Left hindlimb (tissue), 1 donor: ENCODE data around the gene GABBR2.

ENCODE experiments used
- DNase-seq: peaks from one replicate; pipeline ENCODE4 v3.0.0-alpha.2; 2018

GABBR2 gene

GRCh38 chr9:98565152-98566135 lies 143.3 kb downstream of the GABBR2 start:
- DNase-seq: no peak

- DNase-seq: no peak
These were observed 144.0 kb downstream of the GABBR2 start for GRCh38 chr9:98564714-98565113.

DNA sequence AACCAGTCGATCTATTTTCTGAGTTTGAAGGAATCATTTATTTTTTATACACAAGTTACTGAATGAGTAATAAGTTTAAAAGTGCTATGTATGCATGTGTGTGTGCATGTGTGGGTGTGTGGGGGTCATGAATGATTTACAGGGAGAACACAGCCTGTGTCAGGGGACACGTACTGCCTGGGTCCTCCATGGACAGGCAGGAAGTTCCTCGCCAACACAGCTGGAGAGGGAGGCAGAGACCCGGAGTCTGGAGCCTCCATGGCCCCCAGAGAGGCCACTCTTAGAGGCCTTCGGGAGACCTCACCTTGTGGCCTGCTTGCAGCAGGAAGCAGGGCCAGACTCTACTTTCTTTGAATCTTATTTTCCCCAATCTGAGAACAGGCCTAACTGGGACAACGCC lies 144.7 kb downstream of the GABBR2 start:
- no peak for DNase-seq

- no peak for DNase-seq
These were observed 145.4 kb downstream of the GABBR2 start for GRCh38 chr9:98563212-98563907.

- DNase-seq: no peak
These were observed 149.2 kb downstream of the GABBR2 start for GRCh38 chr9:98559561-98559960.

DNA sequence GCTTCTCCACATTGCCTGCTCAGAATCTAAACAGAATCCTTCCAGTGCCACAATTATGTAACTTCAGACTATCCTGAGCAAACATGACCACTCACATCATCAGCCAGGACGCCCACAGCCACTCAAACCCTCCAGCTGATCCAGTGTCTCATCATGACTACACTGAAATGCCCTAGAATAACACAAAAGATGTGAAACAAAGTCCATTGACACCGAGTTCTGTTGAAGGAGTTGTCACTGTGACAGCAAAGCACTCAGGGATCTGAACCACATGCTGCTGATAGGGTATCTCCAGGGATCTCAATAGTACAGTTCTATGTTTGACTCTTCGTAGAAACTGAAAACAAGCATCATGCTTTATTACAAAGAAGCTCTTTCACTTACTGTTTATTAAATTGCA lies 150.2 kb downstream of the GABBR2 start:
- DNase-seq: no peak

DNA sequence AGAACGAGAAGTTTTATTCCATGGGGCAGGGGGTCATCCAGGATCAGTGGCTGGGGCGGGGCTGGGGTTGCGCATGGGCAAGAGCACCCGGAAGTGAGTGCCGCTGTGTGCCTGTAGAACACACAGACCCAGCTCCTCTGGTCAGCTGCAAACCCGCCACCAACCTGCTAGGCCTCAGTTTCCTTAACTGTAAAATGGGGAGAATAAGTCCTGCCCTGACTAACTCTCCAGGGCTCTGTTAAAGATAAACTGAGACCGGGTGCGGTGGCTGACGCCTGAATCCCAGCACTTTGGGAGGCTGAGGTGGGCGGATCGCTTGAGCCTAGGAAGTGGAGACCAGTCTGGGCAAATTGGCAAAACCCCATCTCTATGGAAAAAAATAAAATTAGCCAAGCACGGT lies 152.2 kb downstream of the GABBR2 start:
- no peak for DNase-seq

DNA sequence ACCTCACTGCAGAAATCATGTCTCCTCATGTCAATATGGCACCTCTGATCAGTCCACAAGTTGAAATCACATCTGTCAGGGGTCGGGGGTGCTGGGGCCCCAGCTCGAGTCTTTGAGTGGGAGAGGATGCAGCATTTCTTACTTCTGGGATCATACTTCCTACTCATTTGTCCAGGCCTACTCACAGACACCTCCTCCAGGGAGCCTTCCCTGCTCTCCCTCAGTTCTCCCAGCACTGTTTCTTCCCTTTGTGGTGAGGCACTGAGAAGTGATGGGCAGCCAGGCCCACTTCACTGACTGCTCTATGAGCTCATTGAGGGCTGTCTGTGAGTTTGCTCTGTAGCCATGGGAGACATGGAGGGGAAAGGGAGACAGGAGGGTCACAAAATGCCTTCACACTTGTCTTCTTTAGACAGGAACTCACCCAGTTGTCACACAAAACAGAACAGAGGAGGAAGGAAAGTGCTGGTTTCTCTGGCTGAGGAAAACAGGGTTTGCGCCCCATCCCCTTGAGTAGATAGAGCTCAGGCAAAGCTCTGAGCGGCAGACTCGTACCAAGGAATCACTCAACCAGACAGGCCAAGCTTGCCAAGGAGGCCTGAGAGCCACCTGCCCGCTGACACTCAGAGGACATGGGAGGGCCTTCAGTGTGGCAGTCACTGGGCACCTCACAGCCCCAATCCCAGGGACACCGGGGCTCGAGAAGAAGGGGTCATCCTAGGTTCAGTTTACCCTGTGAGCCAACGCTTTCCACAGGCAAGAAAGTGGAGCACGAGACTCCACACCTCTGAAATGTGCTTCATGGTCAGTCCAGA lies 152.9 kb downstream of the GABBR2 start:
- no peak for DNase-seq

DNA sequence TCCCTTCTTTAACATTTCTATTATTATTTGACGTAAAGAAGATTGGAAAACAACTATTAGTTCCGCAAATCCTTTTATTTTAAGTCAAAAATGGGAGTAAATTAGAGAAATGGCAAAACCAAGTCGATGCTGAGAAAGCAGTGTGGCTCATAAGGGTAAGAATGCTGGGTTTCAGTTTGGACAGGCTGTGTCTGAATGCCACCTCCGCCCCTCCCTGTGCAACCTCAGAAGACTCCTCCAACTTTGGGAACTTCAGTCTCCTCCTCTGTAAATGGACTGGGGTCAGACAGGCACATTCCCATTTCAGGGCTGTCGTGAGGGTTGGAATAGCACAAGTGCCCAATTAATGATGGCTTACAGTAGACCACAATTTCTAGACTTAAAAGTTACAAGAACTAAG lies 154.0 kb downstream of the GABBR2 start:
- DNase-seq: no peak

DNA sequence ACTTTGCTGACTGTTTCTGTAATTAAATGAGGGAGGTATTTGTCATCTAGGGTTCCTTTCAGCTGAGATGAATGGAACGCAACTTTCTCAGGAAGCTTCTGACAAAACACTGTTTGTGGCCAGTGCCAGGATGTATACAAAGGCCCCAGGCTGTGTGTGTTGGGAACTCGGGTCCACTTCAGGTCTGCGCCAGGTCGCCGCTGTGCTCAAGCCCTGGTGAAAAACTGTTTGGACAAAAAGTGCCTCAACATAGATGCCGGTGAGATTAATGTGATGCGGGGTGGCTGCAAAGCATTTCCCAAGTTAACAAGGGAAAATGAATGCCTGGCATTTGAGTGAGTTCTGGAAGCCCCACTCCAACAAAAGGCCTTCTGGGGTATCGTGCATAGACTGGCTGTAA lies 156.4 kb downstream of the GABBR2 start:
- no peak for DNase-seq

DNA sequence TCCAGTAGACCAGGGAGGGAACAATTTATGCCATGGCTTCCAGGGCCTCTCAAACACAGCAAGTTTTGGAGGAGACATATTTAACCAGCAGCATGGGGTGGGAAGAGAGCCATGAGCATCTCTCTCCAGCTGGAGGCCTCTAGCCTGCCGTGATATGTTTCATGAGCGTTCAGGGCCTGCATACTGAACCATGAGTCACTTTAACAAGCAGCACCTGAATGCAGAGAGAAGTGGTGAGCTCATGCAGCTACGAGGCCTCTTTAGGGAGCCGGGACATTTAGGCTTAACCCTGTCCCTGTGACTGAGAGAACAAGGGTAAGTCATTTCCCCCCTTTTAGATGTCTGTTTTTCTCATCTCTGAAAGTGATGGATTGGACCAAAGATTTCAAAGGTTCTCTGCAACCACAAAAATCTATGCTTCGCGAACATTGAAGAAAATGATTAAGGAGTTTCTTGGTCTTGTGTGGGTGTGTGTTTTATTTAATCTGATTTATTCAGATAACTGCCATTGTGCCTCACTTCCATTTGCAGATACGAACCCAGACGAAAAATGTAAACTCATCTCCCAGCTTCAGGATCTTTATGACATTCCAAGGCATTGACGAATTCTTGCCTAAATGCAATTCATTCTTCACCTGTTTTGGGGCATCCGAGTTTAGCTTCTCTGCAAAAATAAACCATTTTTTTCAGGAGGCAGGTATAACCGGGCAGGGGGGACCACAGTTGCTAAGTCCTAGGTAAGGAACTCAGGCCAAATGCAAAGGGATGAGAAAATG lies 157.0 kb downstream of the GABBR2 start:
- no peak for DNase-seq

DNA sequence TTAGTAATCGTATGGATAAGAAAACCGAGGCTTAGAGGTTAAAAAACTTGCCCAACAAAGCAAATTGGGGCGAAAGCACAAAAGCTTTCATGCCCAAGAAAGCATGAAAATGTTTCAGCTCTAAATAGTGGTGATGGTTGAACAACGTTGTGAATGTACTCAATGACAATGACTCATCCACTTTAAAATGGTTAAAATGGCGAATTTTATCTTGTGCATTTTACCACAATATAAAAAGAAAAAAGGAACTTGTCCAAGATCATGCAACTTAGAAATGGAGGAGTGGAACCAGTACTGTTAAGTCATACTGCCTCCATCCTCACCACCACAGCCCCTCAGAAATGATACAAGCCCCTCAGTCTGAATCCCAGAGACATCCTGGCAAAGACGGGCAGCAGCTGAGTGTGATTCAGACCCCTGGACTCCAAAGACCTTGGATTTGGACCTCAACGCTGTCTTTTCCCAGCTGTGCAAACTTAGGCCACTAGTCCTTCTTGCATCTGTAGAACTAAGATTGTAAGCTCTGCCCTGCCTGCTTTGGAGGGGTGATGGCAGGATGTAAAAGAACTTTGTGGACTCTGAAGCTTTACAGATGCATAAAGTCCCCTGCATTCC lies 158.4 kb downstream of the GABBR2 start:
- DNase-seq: no peak

- no peak for DNase-seq
These were observed 159.3 kb downstream of the GABBR2 start for GRCh38 chr9:98549401-98549800.

GRCh38 chr9:98547606-98548005 lies 161.1 kb downstream of the GABBR2 start:
- DNase-seq: no peak

GRCh38 chr9:98545021-98545420 lies 163.7 kb downstream of the GABBR2 start:
- no peak for DNase-seq

DNA sequence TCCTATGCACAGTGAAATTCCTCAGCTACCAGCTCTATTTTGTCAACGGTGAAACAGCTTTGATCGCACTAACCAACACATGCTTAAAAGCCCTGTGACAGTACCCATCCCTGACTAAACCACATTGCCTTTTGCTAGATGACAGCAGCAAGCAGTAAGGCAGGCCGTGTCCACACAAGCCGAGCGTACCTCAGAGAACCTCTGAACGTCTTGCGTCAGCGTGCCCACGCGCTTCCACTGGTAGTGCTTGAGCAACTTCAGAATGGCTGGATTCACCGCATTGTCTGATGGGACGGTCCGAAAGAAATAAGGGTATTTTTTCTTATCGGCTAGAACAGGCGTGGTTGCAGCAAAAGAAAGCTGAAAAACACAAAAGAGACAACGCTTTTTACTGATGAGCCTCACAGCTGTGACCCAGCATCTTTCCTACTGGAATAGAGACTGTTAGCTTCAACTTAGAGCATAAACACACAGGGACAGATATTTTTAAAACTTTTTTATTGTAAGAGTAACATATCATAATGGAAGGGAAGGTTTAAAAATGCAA lies 167.0 kb downstream of the GABBR2 start:
- DNase-seq: no peak

DNA sequence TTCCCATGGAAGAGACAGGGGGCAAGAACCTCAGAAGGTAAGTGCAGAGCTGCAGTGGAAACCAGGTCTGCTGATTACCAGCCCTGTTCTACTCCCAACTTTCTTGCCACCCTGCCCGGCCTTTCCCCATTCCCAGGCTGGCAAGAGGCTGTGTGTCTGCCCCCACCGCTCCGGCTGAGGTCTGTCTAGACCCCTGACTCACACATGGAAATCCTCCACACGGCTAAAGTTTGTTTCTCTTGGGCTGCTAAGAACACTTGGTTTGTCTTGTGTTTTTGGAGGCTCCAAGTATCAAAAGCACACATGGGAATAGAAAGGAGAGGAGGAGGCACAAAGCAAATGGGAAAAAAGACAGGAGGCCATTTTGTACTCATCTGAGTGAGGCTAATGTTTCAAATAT lies 168.3 kb downstream of the GABBR2 start:
- no peak for DNase-seq

- DNase-seq: no peak
These were observed 168.8 kb downstream of the GABBR2 start for GRCh38 chr9:98539954-98540353.

GRCh38 chr9:98538626-98539031 lies 170.1 kb downstream of the GABBR2 start:
- no peak for DNase-seq

DNA sequence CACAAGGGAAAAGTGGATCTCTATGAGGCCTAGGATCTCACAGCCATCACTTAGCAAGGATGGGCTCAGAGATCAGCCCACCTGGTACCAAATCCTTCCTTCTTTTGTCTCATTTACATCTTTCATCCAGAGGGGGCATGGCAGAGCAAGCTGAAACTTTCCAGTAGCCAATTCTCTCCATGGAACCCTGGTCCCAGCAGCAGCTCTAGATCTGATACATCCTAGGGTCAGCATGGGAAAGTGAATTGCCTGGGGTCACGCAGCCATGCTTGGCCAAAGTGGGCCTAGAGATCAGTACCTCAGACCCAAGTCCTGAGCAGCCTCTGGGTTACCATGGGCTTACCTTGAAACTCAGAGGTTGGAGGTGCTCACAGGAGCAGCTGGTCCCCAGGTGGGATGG lies 170.5 kb downstream of the GABBR2 start:
- no peak for DNase-seq

DNA sequence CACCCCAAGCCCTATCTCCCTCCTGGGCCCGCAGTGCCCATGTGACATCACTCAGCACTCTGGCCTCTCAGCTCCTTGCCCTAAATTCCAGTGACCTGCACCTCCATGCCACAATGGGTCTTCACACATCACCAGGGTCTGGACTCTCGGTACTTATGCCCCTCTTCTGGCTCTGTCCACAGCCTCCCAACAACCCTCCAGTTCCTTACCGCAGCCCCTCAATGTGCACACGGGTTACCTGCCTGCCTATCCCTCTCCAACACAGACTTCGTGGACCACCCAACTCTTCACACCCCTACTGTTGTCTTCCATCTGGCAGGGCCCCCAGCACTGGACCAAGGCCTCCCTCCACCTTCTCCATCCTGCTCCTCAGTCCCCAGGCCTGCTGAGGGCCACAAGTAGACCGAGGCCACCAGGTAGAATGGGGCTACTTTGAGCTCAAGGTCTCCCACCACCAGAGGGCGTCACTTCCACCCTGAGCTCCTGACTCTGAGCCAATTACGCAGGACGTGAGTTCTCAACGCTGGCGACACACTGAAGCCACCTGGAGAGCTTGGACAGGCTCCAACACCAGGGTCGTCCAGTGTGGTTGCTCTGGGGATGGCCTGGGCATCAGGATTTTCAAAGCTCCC lies 172.1 kb downstream of the GABBR2 start:
- no peak for DNase-seq
